Effector memory CD8-positive, alpha-beta T cell (primary cell): ENCODE data around the gene FHL1.
A peak's percentile ranks its signal among the peaks of the same experiment; 100 is the strongest.

Experiments used
- ATAC-seq: fragments of 150-1000 bp; cut with Tn5 transposase; replicated peaks from 2 replicates; pipeline ENCODE4 v1.10.0; 2021; ENCODE audit warnings: mild to moderate bottlenecking, moderate library complexity
- DNase-seq, 3 experiments: peaks; one replicate each; pipeline ENCODE4 v3.0.0; 2021
- H3K27ac Mint-ChIP-seq, 2 donors: one replicate each; pipeline ENCODE4 v1.8.0; 2022; ENCODE audit warnings: mild to moderate bottlenecking in 2 of 2, mixed read lengths in 2 of 2, moderate library complexity in 2 of 2
- H3K27me3 Mint-ChIP-seq, 2 donors: one replicate each; pipeline ENCODE4 v1.8.0; 2022; ENCODE audit warnings: mixed read lengths in 2 of 2
- H3K36me3 Mint-ChIP-seq: one replicate; pipeline ENCODE4 v1.8.0; 2022; ENCODE audit warnings: mild to moderate bottlenecking, moderate library complexity, mixed read lengths; ENCODE audit not compliant: insufficient read depth
- H3K4me1 Mint-ChIP-seq, 2 donors: one replicate each; pipeline ENCODE4 v1.8.0; 2022; ENCODE audit warnings: low read depth in 2 of 2, mixed read lengths in 2 of 2
- H3K4me3 Mint-ChIP-seq, 2 donors: one replicate each; pipeline ENCODE4 v1.8.0; 2022; ENCODE audit warnings: mild to moderate bottlenecking in 2 of 2, mixed read lengths in 2 of 2, moderate library complexity in 2 of 2
- H3K9me3 Mint-ChIP-seq, 2 donors: one replicate each; pipeline ENCODE4 v1.8.0; 2022; ENCODE audit warnings: mixed read lengths in 2 of 2

The FHL1 gene

DNA sequence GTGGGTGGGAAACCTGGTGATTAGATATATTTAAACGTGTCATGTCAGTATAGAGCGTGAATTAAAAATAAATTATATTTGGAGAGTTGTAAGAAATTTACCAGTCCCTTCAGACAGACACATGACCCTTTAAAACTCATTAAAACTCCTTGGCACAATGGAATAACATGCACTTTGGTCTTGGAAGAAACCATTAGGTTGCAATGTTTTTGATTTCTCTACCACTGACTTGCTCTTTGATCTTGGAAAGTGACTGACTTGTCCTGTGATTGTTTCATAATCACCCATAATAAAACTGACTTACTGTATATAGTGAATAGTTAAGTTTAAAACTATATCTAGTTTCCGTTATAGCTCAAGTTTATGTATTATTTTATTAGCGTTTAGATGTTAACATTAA, 35.8 kb downstream of the FHL1 start:
- Mint-ChIP-seq H3K27me3 (no peaks in the 10 kb centered on the region), H3K36me3 (no peaks in the 10 kb centered on the region), H3K27ac (no peak overlapping the region), H3K4me3 (no peak overlapping the region), H3K4me1 (no peaks in the 10 kb centered on the region), H3K9me3 (no peaks in the 10 kb centered on the region)
- ATAC-seq (no peak), DNase-seq (no peak)

DNA sequence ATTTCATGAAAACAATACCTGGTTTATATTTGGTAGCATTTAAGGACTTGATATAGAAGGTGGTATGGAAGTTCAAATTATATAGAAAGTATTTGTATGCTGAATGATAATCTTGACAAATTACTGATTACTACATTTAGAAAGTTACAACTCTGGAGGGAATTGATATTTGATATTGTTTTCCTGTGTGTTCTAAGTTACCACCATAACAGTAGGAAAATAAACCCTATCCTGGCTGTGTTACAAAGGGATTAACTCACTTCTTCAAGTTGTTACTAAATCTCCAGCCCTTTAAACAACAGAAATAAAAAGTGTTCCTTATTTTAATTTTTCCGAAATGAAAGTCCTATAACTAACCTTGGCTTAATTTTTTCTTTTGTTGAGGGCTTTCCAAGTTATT, 36.6 kb downstream of the FHL1 start:
- H3K36me3 Mint-ChIP-seq: no peaks in the 10 kb centered on the region
- ATAC-seq (no peak), DNase-seq (no peak)
- H3K9me3 Mint-ChIP-seq: no peaks in the 10 kb centered on the region
- no peak overlapping the region for H3K4me3 Mint-ChIP-seq
- H3K27me3 Mint-ChIP-seq: no peaks in the 10 kb centered on the region
- H3K4me1 Mint-ChIP-seq: no peaks in the 10 kb centered on the region
- no peak overlapping the region for H3K27ac Mint-ChIP-seq

DNA sequence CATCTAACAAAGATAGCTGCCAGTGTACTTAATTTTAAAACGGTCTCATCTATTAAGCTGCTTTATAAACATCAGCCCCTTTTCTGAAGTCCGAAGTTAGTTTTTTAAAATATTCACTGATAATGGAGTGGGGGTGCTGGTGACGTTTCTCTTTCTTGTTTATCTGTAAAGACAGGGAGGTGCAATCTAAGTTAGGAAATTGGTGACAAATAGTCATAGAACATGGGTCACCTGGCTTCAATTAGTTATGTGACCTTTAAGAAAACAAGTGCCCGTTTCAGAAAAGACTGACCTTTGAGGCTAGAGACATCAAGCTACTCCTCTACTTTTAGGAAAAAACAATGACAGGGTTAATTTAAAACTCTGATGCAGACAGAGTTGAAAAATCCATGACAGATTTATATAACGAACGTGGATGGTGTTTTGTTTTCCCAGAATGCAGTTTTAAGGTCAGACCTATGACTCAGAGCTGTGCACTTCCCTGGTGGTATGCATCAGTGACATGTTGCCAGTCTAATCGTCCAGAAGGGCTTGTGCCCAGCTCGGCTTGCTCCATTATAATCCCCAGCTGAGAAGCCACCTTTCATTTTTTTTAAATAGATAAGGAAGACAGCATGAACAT, 38.2 kb downstream of the FHL1 start:
- Mint-ChIP-seq H3K4me3 (no peak overlapping the region), H3K4me1 (peaks cover 0 to 2% of the 10 kb centered on the region in 2 donors), H3K27ac (no peak overlapping the region), H3K36me3 (no peaks in the 10 kb centered on the region), H3K9me3 (no peaks in the 10 kb centered on the region), H3K27me3 (no peaks in the 10 kb centered on the region)
- ATAC-seq: no peak
- no peak for DNase-seq

DNA sequence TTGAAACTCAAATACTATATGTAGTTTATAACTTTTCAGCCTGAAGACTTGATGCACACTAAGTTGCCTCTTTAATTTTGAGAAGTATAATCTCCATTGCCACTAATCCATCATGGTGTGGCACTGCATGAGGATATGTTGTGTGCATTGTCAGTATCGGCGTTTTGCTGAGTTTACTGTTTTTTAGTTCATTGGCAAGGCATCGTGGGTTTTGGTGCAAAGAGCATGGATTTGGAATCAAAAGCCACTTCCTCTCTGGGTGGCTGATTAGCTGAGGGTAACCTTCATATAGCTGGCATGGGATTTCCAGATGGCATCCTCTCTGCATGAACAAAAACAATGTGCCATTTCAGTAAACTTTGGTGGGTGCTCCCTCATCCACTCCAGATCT, 38.7 kb downstream of the FHL1 start:
- no peak overlapping the region for H3K4me3 Mint-ChIP-seq
- DNase-seq (no peak), ATAC-seq (no peak)
- H3K9me3 Mint-ChIP-seq: no peaks in the 10 kb centered on the region
- H3K4me1 Mint-ChIP-seq: peaks cover 0 to 2% of the 10 kb centered on the region in 2 donors
- no peaks in the 10 kb centered on the region for H3K36me3 Mint-ChIP-seq
- H3K27me3 Mint-ChIP-seq: no peaks in the 10 kb centered on the region
- H3K27ac Mint-ChIP-seq: no peak overlapping the region

DNA sequence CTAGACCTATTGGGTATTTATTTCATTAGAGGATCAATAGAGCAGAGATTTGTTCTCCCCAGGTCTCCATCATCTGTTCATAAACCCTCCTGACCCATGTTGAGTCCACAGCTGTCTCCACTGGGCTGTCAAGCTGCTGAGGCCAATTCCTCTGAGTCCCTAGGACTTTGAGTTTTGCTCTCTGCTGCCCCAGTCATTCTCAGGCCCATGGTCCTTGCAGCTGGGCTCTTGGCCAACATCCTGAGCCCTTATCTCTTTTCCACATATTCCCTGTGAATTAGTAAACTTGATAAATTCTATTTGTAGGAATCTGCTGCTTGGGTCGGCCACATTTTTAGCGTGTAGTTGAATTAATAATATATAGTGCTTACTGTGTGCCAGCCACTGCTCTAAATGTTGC, 41.9 kb downstream of the FHL1 start:
- H3K4me3 Mint-ChIP-seq: no peak overlapping the region

DNA sequence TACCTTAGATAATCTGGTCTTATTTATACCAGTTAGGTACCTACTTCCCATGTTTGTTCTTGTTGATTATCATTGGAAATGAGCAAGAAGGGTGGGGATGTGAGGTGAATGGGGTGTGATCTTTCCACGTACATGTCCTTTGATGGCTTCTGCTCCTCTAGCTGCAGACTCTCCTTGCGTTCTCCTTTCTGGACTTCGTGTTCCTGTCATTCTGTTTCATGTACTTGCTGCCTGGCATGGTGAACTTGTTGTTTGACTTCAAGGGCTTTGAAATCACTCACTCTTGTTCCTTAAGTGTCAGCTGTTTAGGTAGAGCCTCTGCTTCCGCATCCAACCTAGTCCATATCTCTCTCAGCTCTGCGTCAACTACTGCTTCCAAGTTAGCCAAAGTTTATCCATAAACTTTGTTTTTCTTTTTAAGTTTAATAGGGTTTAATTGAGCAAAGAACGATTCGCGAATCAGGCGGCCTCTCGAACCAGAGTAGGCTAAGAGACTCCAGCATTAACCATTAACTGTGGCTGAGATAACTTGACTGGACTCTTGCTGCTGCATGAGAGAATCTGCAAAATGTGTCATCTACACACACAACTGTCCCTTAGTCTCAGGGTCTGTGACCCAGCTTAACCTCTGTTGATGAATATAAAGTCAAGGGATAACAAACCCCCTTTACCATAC, 42.8 kb downstream of the FHL1 start:
- no peaks in the 10 kb centered on the region for H3K36me3 Mint-ChIP-seq
- ATAC-seq (no peak), DNase-seq (no peak)
- peaks cover 19 to 21% of the 10 kb centered on the region in 2 donors for H3K4me1 Mint-ChIP-seq
- no peak overlapping the region for H3K27ac Mint-ChIP-seq
- H3K9me3 Mint-ChIP-seq: no peaks in the 10 kb centered on the region
- no peak overlapping the region for H3K4me3 Mint-ChIP-seq
- H3K27me3 Mint-ChIP-seq: no peaks in the 10 kb centered on the region

More for the DNA sequence above, 41.9 kb downstream of the FHL1 start:
- Mint-ChIP-seq H3K27me3 (no peaks in the 10 kb centered on the region), H3K36me3 (no peaks in the 10 kb centered on the region), H3K4me1 (peaks cover 19 to 21% of the 10 kb centered on the region in 2 donors), H3K27ac (no peak overlapping the region), H3K9me3 (no peaks in the 10 kb centered on the region)
- no peak for DNase-seq
- no peak for ATAC-seq

DNA sequence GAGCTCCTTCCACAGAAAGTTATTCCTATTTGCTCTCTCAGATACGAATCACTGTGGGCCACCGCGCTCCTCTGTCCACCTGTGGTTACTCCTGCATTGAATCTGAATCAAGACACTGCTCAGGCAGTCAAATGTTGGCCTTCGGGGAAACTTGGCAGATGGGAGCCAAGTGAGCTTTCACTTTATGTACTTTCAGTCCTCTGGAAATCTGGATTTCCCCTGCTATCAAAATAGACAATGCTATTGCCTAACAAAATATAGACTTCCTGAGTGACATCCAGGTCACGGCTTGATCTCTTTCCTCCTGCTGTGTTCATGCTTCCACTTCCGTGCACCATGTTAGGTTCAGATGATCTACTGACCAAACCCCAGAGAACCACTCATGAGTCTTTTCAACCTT, 43.8 kb downstream of the FHL1 start:
- Mint-ChIP-seq H3K27ac (no peak overlapping the region), H3K9me3 (no peaks in the 10 kb centered on the region), H3K4me1 (peaks cover 19 to 21% of the 10 kb centered on the region in 2 donors), H3K4me3 (no peak overlapping the region), H3K36me3 (no peaks in the 10 kb centered on the region), H3K27me3 (no peaks in the 10 kb centered on the region)
- DNase-seq (no peak), ATAC-seq (no peak)

DNA sequence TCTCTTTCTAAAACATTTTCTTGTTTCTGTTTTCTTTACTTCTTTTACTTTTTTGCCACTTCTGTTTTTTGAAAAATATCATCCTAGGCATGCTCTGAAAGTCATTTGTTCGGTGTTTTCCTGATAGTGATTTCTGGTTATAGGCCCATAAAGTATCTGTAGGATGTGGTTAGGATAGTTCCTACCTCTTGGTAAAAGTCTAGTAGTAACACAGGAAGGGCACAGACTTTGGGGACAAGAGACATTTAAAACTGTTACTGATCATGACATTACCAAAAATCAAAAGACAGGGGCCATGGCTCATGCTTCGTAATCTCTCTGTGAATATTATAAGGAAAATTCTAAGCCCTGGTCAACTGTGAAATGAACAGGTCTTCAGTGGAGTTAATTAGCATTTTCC, 44.8 kb downstream of the FHL1 start:
- no peaks in the 10 kb centered on the region for H3K27me3 Mint-ChIP-seq
- ATAC-seq: no peak
- no peaks in the 10 kb centered on the region for H3K36me3 Mint-ChIP-seq
- H3K4me1 Mint-ChIP-seq: peaks cover 19 to 21% of the 10 kb centered on the region in 2 donors
- H3K9me3 Mint-ChIP-seq: no peaks in the 10 kb centered on the region
- DNase-seq: no peak
- H3K27ac Mint-ChIP-seq: peak overlapping the region in 1 of 2 donors; percentile 15
- H3K4me3 Mint-ChIP-seq: peak overlapping the region; percentile 18 to 57

DNA sequence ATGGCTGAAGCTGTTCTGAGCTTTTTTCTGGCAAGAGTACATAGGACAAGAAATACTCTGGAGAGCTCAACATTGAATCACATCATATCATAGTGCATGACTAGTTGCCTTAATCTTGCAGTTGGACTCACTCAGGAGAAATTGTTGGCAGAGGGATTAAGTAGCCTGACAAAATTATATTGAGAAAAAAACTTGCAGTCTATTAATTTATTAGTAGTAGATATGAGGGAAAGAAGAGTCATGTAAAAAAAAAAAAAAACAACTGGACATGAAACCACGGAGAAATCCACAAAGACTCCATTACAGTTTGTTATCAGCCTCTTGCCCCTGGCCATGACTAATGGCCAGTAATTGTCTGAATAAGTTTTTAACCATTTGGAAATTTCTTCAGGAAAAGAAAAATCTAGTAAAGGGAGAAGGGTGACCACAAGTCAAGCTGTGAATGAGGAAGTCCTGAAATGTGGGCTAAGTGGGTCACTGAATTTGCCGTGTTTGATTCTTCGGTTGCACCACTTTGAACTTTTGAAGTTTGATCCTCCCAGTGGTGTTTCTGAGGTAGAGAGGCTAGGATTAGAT, 45.6 kb downstream of the FHL1 start:
- Mint-ChIP-seq H3K27ac (peak overlapping the region in 1 of 2 donors; percentile 49), H3K4me3 (peak overlapping the region in 1 of 2 donors; percentile 57)

DNA sequence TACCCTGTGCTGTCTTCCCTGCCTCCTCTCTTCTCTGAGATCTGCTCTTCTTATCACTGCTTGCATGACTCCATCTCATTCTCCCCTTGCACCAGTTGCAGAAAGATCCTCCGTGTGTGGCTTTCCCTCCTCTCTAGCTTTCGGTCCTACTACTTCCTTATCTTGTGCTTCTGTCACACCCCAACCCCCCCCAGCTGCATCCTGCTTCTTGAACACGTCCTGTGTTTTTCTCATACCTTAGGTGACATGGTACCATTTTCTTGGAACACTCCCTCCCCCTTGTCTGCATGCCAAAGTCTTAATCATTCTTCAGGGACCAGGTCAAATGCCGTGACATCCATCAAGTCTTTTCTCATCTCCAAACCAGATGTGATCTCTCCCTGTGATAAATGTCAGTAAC, 46.4 kb downstream of the FHL1 start:
- DNase-seq (no peak), ATAC-seq (no peak)
- H3K36me3 Mint-ChIP-seq: no peaks in the 10 kb centered on the region
- H3K27me3 Mint-ChIP-seq: no peaks in the 10 kb centered on the region
- H3K27ac Mint-ChIP-seq: peak overlapping the region in 1 of 2 donors; percentile 49
- peaks cover 19 to 21% of the 10 kb centered on the region in 2 donors for H3K4me1 Mint-ChIP-seq
- no peaks in the 10 kb centered on the region for H3K9me3 Mint-ChIP-seq
- H3K4me3 Mint-ChIP-seq: peak overlapping the region; percentile 57 to 64

More for the DNA sequence above, 45.6 kb downstream of the FHL1 start:
- no peaks in the 10 kb centered on the region for H3K9me3 Mint-ChIP-seq
- ATAC-seq (no peak), DNase-seq (no peak)
- peaks cover 19 to 21% of the 10 kb centered on the region in 2 donors for H3K4me1 Mint-ChIP-seq
- no peaks in the 10 kb centered on the region for H3K36me3 Mint-ChIP-seq
- H3K27me3 Mint-ChIP-seq: no peaks in the 10 kb centered on the region

DNA sequence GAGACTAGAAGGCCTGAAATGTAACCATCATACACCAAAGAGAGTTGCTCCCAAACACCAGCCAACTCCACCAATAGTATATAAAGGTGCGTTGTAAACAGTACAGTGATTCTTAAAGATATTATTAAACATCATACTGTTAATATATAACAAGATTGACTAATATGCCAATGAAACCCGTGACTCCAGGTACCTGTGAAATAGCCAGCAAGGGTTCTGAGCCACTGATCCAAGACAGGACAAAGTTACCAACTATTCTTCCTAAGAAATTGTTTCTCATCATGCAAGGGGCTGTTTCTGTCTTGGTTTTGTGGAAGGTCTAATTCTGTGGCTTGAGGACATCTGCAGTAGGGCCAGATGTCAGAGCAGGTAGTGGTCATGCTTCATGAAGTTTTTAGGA, 47.2 kb downstream of the FHL1 start:
- H3K4me1 Mint-ChIP-seq: peaks cover 19 to 21% of the 10 kb centered on the region in 2 donors
- H3K27me3 Mint-ChIP-seq: no peaks in the 10 kb centered on the region
- no peaks in the 10 kb centered on the region for H3K9me3 Mint-ChIP-seq
- DNase-seq (no peak), ATAC-seq (no peak)
- H3K36me3 Mint-ChIP-seq: no peaks in the 10 kb centered on the region
- no peak overlapping the region for H3K4me3 Mint-ChIP-seq
- no peak overlapping the region for H3K27ac Mint-ChIP-seq

DNA sequence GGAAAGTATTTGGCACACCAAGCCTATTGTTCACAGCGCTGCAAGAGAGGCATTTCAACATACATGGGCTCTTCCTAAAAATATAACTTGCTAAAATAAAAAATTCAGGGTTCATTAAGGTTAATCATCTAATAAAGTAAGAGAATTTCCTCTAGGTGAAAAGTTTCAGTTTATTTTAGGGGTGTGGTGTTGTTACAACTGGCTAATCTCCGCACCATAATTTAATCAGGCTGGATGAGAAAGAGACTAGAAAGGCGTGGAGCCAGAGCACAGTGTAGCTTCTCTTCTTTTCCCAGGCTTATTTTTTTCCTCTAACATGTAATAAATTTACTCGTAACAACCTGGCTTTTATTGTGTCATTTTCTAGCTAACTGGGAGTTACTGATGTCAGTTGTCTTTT, 47.9 kb downstream of the FHL1 start:
- Mint-ChIP-seq H3K27ac (no peak overlapping the region), H3K4me1 (peaks cover 19 to 20% of the 10 kb centered on the region in 2 donors), H3K36me3 (no peaks in the 10 kb centered on the region), H3K4me3 (no peak overlapping the region), H3K9me3 (no peaks in the 10 kb centered on the region), H3K27me3 (no peaks in the 10 kb centered on the region)
- DNase-seq: no peak
- ATAC-seq: no peak

DNA sequence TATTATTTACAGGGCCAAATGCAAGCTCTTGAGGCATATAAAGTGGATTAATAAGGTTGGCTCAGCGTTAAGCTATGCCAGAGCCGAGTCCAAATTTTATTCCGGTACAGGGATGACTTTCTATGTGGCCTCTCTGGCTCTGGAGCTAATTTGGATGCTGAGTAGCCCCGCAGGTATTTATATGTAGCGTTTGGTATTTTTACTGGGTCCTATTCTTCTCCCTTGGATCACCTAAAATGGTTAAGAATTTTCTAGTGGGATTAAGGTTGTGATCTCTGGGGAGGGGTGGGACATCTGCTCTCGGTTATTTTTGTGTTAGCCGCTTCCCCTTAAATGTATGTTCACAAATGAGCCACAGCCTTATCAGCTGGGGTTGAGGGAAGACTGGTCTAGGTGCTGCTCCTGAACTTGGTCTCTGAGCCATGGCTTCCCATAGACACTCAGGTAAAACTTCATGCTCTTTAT, 49.4 kb downstream of the FHL1 start:
- Mint-ChIP-seq H3K36me3 (no peaks in the 10 kb centered on the region), H3K27ac (no peak overlapping the region), H3K4me3 (no peak overlapping the region), H3K4me1 (peaks cover 16 to 19% of the 10 kb centered on the region in 2 donors), H3K9me3 (no peaks in the 10 kb centered on the region), H3K27me3 (no peaks in the 10 kb centered on the region)
- ATAC-seq (no peak), DNase-seq (no peak)

DNA sequence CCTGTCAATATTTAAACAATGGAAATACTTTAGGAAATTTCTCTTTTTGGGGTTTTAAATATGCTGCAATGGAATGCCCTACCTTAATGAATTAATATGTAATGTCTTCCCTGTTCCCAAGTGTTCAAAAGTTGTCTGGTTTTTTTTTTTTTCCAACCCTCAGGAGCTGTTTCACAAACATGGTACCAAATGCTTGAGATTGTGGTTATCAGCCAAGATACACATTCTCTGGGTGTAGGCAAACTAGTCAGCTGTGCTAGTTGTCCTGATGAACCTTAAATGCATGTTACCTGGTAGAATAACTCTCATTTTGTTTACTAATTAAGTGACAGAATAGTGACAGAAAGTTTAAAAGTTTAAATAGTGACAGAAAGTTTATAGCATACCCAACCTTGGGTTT, 50.7 kb downstream of the FHL1 start:
- DNase-seq: no peak
- Mint-ChIP-seq H3K9me3 (no peaks in the 10 kb centered on the region), H3K4me3 (no peak overlapping the region), H3K4me1 (peaks cover 8 to 11% of the 10 kb centered on the region in 2 donors), H3K36me3 (no peaks in the 10 kb centered on the region), H3K27ac (no peak overlapping the region), H3K27me3 (no peaks in the 10 kb centered on the region)
- no peak for ATAC-seq
